Measurements from ENCODE around the gene RUNX2.

Gene RUNX2

DNA sequence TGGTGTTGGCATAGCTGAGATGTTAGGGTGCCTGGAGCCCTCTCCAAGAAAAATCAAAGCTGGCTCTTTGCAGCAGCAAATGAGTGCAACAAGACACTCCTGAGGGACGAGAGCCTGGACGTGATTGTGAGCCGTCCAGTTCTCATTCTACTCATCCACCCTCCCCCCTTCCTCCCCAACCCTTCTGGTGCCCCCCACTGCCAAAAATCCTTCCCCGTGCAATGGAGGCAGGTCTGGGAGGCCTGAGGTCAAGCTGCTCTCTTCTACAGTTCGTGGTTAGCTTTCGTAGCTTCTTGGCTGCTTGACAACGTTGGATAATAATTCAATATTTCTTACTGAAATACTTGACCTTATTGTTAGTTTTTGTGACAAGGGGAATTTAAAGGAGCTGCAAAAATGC, 234.9 kb downstream of the RUNX2 start:
- no peak for DNase-seq

GRCh38 chr6:45563844-45564243, 235.7 kb downstream of the RUNX2 start:
- DNase-seq, result no peak

DNA sequence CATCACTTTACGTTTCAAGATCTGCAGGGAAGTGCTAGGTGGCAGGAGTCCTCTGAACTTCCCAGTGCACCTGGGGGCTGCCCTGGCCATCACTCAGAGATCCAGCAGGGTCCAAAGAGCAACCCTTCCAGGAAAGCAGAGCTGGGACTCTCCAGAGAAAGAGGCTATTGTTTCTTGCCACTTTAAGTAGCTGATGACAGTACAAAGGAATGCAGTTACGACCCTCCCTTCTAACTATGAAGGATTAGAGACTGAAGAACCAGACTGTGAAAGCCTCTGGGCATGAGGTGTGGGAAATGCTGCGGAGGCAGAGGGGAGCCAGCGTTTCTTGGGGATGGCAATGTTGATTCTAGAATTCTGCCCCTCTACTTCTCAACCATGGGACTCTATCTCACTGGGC, 238.8 kb downstream of the RUNX2 start:
- no peak for DNase-seq

- no peak for DNase-seq
These were observed 239.7 kb downstream of the RUNX2 start for GRCh38 chr6:45567879-45568278.

DNA sequence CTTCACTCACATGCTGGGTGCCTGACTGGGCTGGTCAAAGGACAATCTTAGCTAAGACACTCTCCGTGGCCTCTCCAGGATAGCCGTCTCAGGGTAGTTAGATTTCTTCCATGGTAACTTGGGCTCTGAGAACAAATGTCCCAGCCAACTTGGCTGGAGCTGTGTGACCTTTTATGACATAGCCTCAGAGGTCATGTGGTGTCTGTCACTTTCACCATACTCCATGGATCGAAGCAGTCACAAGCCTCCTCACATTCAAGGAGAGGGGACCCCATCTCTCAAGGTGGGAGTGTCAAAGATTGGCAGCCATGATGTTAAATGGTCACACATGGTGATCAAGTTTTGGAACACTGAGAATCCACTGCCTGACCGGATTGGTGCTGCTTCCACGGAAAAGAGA, 240.5 kb downstream of the RUNX2 start:
- no peak for DNase-seq

- no peak for DNase-seq
These were observed 241.2 kb downstream of the RUNX2 start for GRCh38 chr6:45569210-45569945.

DNA sequence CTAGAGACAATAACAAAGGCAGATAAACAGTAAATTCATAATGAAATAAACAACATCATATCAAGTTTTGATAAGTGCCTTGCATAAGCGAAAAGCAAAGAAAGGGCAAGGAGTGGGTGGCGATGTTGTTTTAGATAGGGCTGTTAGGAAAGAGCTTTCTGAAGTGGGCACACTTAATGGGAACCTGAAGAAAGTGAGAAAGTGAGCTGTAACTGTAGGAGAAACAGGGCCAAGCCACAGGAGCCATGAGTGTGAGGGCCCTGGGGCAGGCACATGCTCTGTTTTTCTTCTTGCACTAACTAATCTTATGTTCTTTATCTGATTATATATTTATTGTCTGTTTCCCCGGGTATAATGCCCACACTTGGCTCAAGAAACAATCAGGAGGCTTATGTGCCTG, 243.0 kb downstream of the RUNX2 start:
- DNase-seq, result no peak

- no peak for DNase-seq
These were observed 244.7 kb downstream of the RUNX2 start for GRCh38 chr6:45572833-45573232.

DNA sequence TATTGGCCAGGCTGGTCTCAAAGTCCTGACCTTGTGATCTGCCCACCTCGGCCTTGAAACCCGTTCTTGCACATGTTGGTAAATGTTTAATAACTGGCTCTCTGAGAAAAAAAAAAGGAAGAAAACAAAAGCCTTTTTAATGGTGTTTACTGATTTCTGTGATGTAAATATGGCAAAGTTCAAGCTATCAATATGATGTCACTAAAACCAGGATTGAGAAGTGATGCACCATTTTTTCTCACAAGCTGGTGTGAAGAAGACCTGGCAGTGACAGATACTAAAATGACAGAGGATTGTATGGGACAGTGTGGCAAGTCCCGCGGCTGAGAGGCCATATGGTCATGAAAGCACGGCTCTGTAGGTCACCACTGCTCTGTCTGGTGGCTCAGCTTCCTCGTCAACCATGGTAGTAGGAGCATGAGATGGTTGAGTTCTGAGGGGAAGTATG, 245.9 kb downstream of the RUNX2 start:
- no peak for DNase-seq

GRCh38 chr6:45574885-45575284, 246.8 kb downstream of the RUNX2 start:
- no peak for DNase-seq

GRCh38 chr6:45576648-45577624, 248.8 kb downstream of the RUNX2 start:
- DNase-seq, result no peak

DNA sequence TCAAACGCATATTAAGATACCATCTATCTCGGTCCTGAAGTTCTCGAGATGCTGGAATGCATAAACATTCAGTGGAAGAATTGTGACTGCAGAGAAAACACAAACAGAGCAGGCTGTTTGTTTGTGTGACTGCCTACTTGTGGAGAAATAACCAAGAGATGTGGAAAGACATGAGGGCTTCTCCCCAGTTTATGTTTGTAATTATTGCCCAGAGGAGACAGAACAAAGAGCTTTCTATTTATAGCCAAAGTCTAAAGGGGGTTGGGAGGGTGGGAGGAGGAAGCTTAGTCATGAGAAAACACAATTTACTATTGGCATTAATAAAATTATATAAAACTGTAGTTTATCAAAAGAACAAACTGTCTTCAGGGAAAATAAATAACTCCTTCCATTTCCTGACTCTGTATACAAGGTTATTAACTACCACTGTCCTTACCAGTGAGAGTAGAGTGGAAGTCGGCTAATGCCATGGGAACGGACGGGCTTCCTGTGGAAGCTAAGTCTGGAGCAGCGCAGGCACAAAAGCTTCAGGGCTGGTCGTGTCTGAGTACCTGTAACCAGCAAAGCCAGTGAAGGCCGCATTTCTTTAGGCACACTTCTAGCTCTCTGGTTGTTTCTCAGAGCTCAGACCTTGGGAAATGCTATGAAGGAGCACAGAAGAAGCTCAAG, 249.8 kb downstream of the RUNX2 start:
- DNase-seq, result no peak

DNA sequence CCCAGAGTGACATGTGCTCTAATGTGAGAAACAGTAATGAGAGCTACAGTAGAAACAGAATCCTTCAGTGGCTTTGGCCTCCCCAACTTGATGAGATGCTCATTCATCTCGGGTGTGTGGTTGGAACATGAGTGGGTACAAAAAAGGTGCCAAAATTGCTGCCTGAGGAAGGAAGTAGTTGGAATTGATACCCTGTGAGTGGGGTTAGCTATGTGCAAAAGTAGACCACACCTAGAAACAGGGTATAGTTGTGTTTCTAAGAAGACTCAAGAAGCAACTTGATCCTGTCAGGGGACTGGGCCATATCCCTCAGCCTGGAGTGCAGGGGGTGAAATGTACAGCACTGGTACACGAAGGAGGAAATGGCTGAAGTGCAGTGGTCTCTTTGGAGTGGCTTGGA, 256.0 kb downstream of the RUNX2 start:
- no peak for DNase-seq

DNA sequence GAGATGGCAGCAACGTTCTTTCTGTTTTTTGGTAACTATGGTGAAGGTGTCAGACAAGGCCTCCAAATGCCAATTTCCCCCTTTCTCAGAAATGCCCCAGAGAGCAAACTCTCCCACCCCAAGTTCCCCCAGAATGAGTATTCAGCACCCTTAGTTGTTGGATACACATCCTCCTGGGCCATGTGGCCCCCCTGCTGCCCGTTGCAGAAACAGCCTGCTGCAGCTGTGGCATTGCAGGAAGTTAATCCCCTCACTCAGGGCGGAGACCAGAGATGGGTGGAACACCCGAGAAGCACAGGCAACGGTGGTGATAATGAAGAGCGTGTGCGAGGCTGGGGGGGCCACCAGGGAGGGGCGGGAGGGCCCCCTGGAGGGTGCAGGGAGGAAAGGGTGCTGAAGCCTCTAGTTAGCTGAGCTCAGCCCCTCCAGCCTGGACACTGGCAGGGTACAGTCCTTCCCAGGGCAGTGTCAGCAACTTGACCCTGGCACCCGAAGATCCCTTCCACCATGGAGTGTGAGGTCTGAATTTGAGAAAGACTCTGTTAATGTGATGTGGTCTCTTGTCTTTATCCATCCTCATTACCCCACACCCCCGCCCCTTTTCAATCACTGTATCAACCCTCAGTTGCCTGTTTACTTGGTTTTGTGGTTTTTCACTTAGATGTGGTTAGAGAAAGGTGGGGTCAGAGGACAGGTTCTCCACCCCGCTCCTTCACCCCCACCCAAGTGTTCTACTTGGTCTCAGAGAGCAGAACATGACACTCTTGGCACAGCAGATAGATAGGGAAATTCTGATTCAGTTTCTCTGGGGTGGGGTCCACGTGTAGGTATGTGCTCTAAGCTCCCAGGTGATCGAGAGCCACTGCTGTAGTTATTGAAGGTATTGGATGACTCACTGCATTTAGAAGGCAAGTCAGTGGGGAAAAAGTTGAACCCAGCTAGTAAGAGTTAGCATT, 258.4 kb downstream of the RUNX2 start:
- DNase-seq, result no peak

DNA sequence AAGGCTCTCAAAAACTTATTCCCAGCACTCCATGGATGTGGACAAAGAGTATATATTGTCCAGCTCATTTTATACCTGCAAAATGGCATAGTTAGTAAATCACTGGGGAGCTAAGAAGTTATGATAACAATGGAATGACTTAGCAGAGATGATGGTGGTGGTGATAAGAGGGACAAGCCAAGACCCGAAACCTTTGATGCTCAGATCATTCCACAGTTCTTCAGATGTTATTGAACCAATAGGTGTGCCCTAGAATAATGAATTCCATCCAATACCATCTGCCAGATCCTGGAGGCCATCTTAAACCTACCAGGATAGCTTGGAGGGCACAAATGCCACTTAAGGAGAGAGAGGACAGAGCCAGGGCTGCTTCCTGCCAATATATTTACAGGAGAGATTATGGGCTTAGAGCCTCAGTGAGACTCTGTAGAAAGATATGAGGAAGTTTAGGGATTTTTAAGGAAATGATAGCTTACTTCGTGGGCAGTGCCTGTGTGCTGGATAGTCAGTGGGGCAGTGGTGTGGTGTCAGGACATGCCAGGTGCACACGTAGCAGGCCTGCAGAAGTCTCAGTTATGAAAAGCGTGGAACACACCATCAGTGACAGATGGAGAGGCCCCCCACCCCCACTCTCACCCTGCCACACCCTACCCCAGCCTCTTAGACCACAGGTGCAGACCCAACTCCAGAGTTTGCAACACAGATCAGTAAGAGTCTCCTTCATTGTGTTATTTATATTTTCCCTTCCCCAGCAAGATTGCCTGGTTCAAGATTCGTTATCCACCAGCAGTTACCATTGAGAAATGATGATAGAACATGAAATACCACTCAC, 259.3 kb downstream of the RUNX2 start:
- DNase-seq, result no peak

DNA sequence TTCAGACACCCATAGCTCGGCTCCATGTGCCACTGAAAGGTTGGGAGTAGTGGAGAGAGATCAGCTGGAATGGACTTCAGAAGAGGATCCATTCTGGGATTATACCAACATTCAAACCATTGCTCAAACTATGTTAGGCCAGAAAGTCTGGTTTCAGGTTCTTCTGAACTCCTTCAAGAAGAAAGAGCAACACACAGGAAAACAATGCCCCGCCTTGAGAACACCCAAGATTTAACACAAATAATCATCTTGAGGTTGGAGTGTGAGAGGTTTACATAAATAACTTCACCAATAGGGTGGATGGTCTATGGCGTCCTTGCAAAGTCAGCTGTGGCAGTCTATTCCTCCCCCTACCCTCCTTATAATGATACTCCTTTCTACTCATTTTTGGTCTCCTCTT, 261.2 kb downstream of the RUNX2 start:
- DNase-seq, result no peak

DNA sequence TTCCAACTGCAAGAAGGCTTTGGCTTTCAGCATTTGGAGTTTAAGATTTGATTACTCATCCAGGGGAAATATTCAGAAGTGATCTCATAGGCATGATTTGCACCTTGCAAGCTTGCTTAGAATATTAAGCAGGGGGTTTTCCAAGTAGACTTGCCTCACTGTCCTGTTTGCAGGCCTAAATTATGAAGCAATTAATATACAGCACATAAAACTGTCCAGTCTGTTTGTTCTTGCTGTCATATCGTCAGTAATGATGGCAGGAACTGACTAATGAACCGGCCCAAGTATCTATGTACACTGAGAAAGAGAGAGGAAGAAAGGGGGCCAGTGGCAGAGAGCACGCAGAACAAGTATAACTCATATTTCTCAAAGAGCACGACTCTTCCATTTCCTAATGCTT, 262.1 kb downstream of the RUNX2 start:
- DNase-seq, result no peak

DNA sequence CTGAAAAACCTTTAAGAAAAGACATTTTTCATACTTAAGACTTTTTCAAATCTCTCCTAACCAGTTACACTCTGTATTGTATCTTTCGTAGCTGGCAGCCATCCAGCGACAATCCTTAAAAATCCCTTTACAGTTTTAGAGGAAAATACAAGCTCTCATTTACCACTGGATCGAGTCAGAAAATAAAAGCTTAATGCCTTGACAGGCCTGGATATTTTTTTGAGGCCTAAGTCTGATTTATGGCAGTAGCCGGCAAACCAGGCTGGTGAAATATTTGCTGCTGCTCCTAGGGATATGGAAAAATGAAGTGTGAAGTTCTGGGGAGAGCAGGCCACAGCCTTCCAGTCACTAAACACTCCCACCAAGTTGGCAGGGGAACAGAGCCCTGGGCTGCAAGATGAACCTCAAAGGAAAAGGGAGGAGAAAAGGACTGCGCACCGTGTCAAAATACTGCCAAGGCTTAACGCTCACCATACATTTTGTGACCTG, 262.6 kb downstream of the RUNX2 start:
- no peak for DNase-seq

GRCh38 chr6:45591306-45591705, 263.2 kb downstream of the RUNX2 start:
- DNase-seq, result no peak

GRCh38 chr6:45591890-45592289, 263.8 kb downstream of the RUNX2 start:
- DNase-seq, result no peak

GRCh38 chr6:45592991-45593390, 264.9 kb downstream of the RUNX2 start:
- DNase-seq, result no peak

All from NCI-H69 (cell line).